GM12891 (cell line): ENCODE data around the gene MAP7D3.
"Not testable (repeated sequence)": the region's sequence is repeated elsewhere in the genome, so short reads cannot be mapped to it uniquely, and the experiment has no call there.

Source experiments
- POLR2A ChIP-seq: IDR thresholded peaks from 2 replicates; pipeline ENCODE4 v1.6.1; 2011; ENCODE audit warnings: low read depth, low read length, control low read depth
- POLR2AphosphoS5 ChIP-seq: IDR thresholded peaks from 2 replicates; pipeline ENCODE4 v1.6.1; 2011; ENCODE audit warnings: low read depth, low read length, control low read depth
- TAF1 ChIP-seq: IDR thresholded peaks from 2 replicates; pipeline ENCODE4 v1.6.1; 2011; ENCODE audit warnings: low read depth, low read length, control low read depth

DNA sequence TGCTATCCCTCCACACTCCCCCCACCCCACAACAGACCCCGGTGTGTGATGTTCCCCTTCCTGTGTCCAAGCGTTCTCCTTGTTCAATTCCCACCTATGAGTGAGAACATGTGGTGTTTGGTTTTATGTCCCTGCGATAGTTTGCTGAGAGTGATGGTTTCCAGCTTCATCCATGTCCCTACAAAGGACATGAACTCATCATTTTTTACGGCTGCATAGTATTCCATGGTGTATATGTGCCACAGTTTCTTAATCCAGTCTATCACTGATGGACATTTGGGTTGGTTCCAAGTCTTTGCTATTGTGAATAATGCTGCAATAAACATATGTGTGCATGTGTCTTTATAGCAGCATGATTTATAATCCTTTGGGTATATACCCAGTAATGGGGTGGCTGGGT is 49.5 kb upstream of the MAP7D3 start, which contains the start of gene ADGRG4:
- TF ChIP-seq POLR2AphosphoS5, POLR2A, TAF1: not testable (repeated sequence)
